Kidney (tissue), 14 donors: ENCODE data around the gene FABP3. TPM values are rescaled to one million over a fixed set of nuclear protein-coding genes. Genes with fewer than 3 reads are reported as not detected.

Experiments used
- DNase-seq, 5 donors: peaks; one replicate each; pipeline ENCODE4 v3.0.0-alpha.2; 2013 to 2020
- FAIRE-seq: peaks from 2 replicates; lab custom pipeline; 2012; peaks lifted over from hg19 to GRCh38; lab: Jason Lieb, UNC
- H3K27ac ChIP-seq, 2 donors: one replicate each; pipeline ENCODE4 v1.7.0; 2013; ENCODE audit warnings: low read depth in 2 of 2, low read length in 2 of 2, inconsistent platforms in 1 of 2
- H3K27me3 ChIP-seq: one replicate; pipeline ENCODE4 v1.7.1; 2013; ENCODE audit warnings: low read length, inconsistent platforms; ENCODE audit not compliant: control insufficient read depth, insufficient read depth
- H3K36me3 ChIP-seq, 3 donors: one replicate each; pipeline versions ENCODE4 v1.7.0 to v1.7.1; 2013; ENCODE audit warnings: low read length in 3 of 3, control low read depth in 1 of 3, inconsistent platforms in 1 of 3; ENCODE audit not compliant: insufficient read depth in 3 of 3, control insufficient read depth in 2 of 3
- H3K4me1 ChIP-seq, 3 donors: one replicate each; pipeline versions ENCODE4 v1.7.0 to v1.7.1; 2013; ENCODE audit warnings: low read length in 3 of 3, inconsistent platforms in 1 of 3, low read depth in 1 of 3; ENCODE audit not compliant: control insufficient read depth in 2 of 3, insufficient read depth in 2 of 3
- H3K4me3 ChIP-seq, 3 donors: one replicate each; pipeline versions ENCODE4 v1.7.0 to v1.8.1; 2013; ENCODE audit warnings: low read length in 3 of 3, control low read depth in 1 of 3, inconsistent platforms in 1 of 3
- H3K9ac ChIP-seq, 3 donors: one replicate each; pipeline versions ENCODE4 v1.7.0 to v1.7.1; 2013; ENCODE audit warnings: low read length in 3 of 3, control low read depth in 1 of 3, inconsistent platforms in 1 of 3
- H3K9me3 ChIP-seq, 3 donors: one replicate each; pipeline versions ENCODE4 v1.7.0 to v1.7.1; 2013; ENCODE audit warnings: low read length in 3 of 3, control low read depth in 1 of 3, inconsistent platforms in 1 of 3; ENCODE audit not compliant: control insufficient read depth in 2 of 3, insufficient read depth in 1 of 3
- intact Hi-C: fragments of 100-400 bp; cut with DNase I; formaldehyde crosslinking; loops from one replicate; pipeline ENCODE4 v1.11.1; 2022
- polyA plus RNA-seq: library from polyadenylated mRNA; stranded (reverse); fragments of 350-450 nt; fragmentation: Illumina TruSeq; extraction: RNeasy Lipid Tissue Mini Kit (QIAGEN cat#74804); gene quantifications from one replicate; pipeline ENCODE4 v1.2.3, GENCODE V29; 2014; ENCODE audit warnings: low read depth, low replicate concordance; ENCODE audit not compliant: insufficient read depth
- total RNA-seq: library from RNA; stranded (reverse); fragmentation: NEBNext Ultra II Directional; extraction: Animal tissue kit (Norgen Biotek cat#: 25700); gene quantifications from one replicate; pipeline ENCODE4 v1.2.1, GENCODE V29; 2021
- TF ChIP-seq, protein P1 (sequence below): IDR thresholded peaks from 3 replicates; pipeline ENCODE4 v1.5.1; 2012; ENCODE audit warnings: mild to moderate bottlenecking, moderate library complexity, borderline replicate concordance; ENCODE audit not compliant: insufficient read depth; ENCODE audit errors: extremely low read depth
- donor health status: control.
- donor health status: control.
- donor health status: control.
- donor health status: control.
- donor health status: control.
- donor health status: DM: yes; HTN: yes; CAD: no.
- donor health status: Normal renal cell carcinoma (clear cell type).

The FABP3 gene
- total and polyA plus RNA-seq, 2 donors from 2014 or later = 25.0 to 542 TPM

- no peaks in the 10 kb centered on the region for H3K36me3 ChIP-seq
- no peak for FAIRE-seq
- H3K9me3 ChIP-seq = no peaks in the 10 kb centered on the region
- intact Hi-C loops = no loop called here
- peaks cover 0 to 19% (median 10%) of the 10 kb centered on the region in 3 donors for H3K4me1 ChIP-seq
- TF ChIP-seq, protein P1, sequence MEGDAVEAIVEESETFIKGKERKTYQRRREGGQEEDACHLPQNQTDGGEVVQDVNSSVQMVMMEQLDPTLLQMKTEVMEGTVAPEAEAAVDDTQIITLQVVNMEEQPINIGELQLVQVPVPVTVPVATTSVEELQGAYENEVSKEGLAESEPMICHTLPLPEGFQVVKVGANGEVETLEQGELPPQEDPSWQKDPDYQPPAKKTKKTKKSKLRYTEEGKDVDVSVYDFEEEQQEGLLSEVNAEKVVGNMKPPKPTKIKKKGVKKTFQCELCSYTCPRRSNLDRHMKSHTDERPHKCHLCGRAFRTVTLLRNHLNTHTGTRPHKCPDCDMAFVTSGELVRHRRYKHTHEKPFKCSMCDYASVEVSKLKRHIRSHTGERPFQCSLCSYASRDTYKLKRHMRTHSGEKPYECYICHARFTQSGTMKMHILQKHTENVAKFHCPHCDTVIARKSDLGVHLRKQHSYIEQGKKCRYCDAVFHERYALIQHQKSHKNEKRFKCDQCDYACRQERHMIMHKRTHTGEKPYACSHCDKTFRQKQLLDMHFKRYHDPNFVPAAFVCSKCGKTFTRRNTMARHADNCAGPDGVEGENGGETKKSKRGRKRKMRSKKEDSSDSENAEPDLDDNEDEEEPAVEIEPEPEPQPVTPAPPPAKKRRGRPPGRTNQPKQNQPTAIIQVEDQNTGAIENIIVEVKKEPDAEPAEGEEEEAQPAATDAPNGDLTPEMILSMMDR = no peak
- DNase-seq = no peak
- H3K4me3 ChIP-seq = no peak overlapping the region
- no peaks in the 10 kb centered on the region for H3K27me3 ChIP-seq
- no peak overlapping the region for H3K27ac ChIP-seq
- no peak overlapping the region for H3K9ac ChIP-seq
Observed at GRCh38 chr1:31410871-31411270, 38.0 kb upstream of the FABP3 start.

DNA sequence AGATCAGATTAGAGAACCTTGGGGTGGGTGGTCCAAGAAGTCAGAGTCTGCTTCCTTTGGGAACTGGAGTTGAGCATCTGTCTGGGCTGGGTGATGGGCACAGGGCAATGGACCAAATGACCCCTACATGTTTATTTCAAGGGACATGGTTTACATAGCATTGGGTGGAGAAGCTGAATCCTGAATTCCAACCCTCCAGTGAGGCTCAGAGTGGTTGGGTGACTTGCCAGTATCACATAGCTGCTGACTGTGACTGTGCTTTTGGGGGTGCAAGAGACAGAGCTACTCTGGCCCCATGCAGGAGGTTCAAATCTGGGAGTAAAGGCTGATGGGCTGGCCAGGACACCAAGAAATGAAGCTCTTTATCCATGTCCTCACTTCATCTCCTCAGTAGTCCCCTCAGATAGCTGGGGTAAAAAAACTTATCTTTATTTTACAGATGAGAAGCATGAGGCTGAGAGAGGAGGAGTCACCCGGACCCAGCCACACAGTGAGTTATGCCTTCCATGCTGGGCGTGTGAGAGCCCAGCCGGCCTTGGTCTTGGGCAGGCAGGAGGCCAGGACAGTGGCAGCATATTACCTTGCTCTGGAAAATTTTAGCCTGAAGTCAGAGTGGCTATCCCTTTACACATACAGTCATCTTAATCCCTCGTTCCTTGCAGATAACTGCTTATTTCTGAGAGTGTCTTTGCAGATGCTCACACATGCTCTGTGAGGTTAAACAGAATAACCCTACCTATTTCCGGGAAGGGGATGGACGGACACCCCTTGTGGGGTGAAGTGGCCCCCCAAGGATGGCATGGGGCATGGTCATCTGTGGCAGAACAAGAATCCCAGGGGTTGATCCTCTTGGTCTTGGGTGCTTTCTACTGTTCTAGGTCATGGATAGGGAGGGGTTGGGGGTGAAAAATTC is 37.3 kb upstream of the FABP3 start:
- Histone ChIP-seq H3K36me3 (no peaks in the 10 kb centered on the region), H3K27me3 (no peaks in the 10 kb centered on the region), H3K27ac (no peak overlapping the region), H3K9ac (peak overlapping the region in 1 of 3 donors; percentile 12), H3K4me1 (peaks cover 0 to 13% (median 10%) of the 10 kb centered on the region in 3 donors), H3K4me3 (no peak overlapping the region), H3K9me3 (no peaks in the 10 kb centered on the region)
- TF ChIP-seq, protein P1 = no peak
- intact Hi-C loops = no loop called here
- DNase-seq (no peak), FAIRE-seq (no peak)

DNA sequence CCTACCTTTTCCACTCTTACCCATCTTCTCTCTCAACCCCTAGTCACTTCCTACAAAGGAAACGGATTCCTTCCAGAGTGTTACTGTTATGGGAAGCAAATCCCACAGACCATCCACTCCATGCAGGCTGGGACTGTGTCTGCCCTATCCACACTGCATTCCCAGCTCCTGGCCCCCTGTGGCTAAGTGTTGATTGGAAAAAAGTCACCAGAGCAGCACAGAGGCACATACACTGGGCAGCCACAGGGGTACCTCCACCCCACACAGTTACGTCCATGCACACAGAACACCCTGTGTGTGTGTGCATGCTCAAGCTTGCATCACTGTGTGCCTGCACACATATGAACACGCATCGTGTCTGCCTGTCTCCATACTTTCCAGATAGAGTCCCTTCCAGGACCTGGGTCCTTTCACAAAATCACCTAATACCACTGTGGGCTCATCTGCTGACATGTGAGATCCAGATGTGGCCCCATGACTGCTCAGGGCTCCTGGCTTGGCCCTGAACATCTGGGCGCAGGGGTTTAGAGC is 36.0 kb upstream of the FABP3 start:
- no peaks in the 10 kb centered on the region for H3K9me3 ChIP-seq
- TF ChIP-seq, protein P1 = no peak
- DNase-seq (no peak), FAIRE-seq (no peak)
- H3K27me3 ChIP-seq = no peaks in the 10 kb centered on the region
- H3K36me3 ChIP-seq = no peaks in the 10 kb centered on the region
- intact Hi-C loops = no loop called here
- no peak overlapping the region for H3K9ac ChIP-seq
- no peak overlapping the region for H3K27ac ChIP-seq
- peaks cover 0 to 5% (median 3%) of the 10 kb centered on the region in 3 donors for H3K4me1 ChIP-seq
- H3K4me3 ChIP-seq = no peak overlapping the region
